K562 (cell line): ENCODE measurements around the gene GPSM3. TPM values are rescaled to one million over a fixed set of nuclear protein-coding genes. Genes with fewer than 3 reads are reported as not detected.

ENCODE experiments used
- BHLHE40 ChIP-seq: IDR thresholded peaks from 2 replicates; pipeline ENCODE4 v1.6.1; 2011; ENCODE audit warnings: low read length, improper control_type of control experiment
- POLR2AphosphoS2 ChIP-seq: IDR thresholded peaks from 2 replicates; pipeline ENCODE4 v1.6.1; 2012; ENCODE audit warnings: low read length, improper control_type of control experiment
- RBFOX2 ChIP-seq: fragments of 200-400 bp; formaldehyde crosslinking; IDR thresholded peaks from 2 replicates; pipeline ENCODE4 v1.6.1; 2017; ENCODE audit warnings: low read depth, mild to moderate bottlenecking, low read length, moderate library complexity
- SOX6 ChIP-seq: fragments of 450-650 bp; IDR thresholded peaks from 2 replicates; pipeline ENCODE4 v1.6.1; 2014; ENCODE audit warnings: mild to moderate bottlenecking
- VEZF1 ChIP-seq: fragments of 200-800 bp; sonication (Bioruptor generic); IDR thresholded peaks from 2 replicates; pipeline ENCODE4 v1.6.1; 2017; ENCODE audit warnings: missing genetic modification characterization, missing compliant biosample characterization
- XRCC5 ChIP-seq: fragments of 200-400 bp; formaldehyde crosslinking; IDR thresholded peaks from 2 replicates; pipeline ENCODE4 v1.6.1; 2017; ENCODE audit warnings: low read depth, mild to moderate bottlenecking, low read length
- ZBTB40 ChIP-seq, 2 experiments: fragments of 450-650 bp in 1 of 2; sonication (generic) in 1 of 2; formaldehyde crosslinking in 1 of 2; IDR thresholded peaks; 2 replicates each; pipeline versions ENCODE4 v1.7.1 to v1.9.0; 2016 to 2022; ENCODE audit warnings: inconsistent platforms in 1 of 2, mild to moderate bottlenecking in 1 of 2, missing genetic modification reagents in 1 of 2
- polyA plus RNA-seq, 8 experiments: library from polyadenylated mRNA; depleted of rRNA in 4 of 8; stranded (reverse) in 5 of 8; unstranded in 3 of 8; fragments of >200 nt; fragmentation: Nextera tagmentation in 2 of 8; fragmentation: Illumina TruSeq in 1 of 8; extraction: Ambion mirVana in 2 of 8; extraction: Trizol in 1 of 8; gene quantifications; 2 replicates each; pipeline versions ENCODE4 v1.2.1 to v1.2.3, GENCODE V29; 2011 to 2014; ENCODE audit warnings: inconsistent platforms in 1 of 8, missing spikeins in 1 of 8
- total RNA-seq, 7 experiments: library from RNA; depleted of rRNA in 6 of 7; stranded (reverse); fragments of >200 nt in 6 of 7; fragmentation: Illumina TruSeq in 2 of 7; extraction: Trizol in 2 of 7; gene quantifications; 2 replicates each; pipeline versions ENCODE4 v1.2.1 to v1.2.3, GENCODE V29; 2011 to 2021; ENCODE audit warnings: low replicate concordance in 1 of 7
- TF ChIP-seq, protein P1 (sequence below): fragments of 250-450 bp; sonication (Bioruptor Pico); IDR thresholded peaks from 2 replicates; pipeline ENCODE4 v1.4.0; 2020; ENCODE audit warnings: mild to moderate bottlenecking, moderate library complexity

Gene GPSM3
- total and polyA plus RNA-seq, 9 of the 15 experiments (the other 6 are each of a cell fraction or from before 2014, with no cell fraction given) = 5.3 to 42.6 (median 24.4) TPM

DNA sequence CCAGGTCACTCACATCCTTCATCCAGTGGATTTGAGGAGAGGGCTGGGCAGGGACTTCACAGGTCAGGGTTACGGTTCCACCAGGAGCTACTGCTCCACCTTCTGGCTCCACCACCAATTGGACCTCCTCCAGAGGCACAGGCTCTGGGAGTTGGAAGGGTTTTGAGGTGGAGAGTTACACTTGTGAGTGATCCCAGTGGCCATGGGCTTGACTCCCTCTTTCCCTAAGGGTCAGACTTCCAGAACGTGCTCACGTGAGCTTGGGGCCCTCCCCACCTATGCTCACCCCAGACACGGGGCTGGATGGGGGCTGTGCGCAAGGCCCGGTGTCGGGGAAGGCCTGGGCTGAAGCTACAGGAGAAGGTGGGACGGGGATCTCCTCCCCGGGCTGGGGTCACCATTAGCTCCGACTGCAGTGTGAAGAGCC is 9.9 kb downstream of the GPSM3 start (continued):
- 0 out of 2 replicates have a peak, but pooled peaks have one; percentile 8 for TF ChIP-seq VEZF1
- peak; percentile 48; the same call in 1 of the 2 replicates for TF ChIP-seq RBFOX2
- TF ChIP-seq, protein P1, sequence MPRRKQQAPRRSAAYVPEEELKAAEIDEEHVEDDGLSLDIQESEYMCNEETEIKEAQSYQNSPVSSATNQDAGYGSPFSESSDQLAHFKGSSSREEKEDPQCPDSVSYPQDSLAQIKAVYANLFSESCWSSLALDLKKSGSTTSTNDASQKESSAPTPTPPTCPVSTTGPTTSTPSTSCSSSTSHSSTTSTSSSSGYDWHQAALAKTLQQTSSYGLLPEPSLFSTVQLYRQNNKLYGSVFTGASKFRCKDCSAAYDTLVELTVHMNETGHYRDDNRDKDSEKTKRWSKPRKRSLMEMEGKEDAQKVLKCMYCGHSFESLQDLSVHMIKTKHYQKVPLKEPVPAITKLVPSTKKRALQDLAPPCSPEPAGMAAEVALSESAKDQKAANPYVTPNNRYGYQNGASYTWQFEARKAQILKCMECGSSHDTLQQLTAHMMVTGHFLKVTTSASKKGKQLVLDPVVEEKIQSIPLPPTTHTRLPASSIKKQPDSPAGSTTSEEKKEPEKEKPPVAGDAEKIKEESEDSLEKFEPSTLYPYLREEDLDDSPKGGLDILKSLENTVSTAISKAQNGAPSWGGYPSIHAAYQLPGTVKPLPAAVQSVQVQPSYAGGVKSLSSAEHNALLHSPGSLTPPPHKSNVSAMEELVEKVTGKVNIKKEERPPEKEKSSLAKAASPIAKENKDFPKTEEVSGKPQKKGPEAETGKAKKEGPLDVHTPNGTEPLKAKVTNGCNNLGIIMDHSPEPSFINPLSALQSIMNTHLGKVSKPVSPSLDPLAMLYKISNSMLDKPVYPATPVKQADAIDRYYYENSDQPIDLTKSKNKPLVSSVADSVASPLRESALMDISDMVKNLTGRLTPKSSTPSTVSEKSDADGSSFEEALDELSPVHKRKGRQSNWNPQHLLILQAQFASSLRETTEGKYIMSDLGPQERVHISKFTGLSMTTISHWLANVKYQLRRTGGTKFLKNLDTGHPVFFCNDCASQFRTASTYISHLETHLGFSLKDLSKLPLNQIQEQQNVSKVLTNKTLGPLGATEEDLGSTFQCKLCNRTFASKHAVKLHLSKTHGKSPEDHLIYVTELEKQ (CRISPR knock-in tag) = no peak
- TF ChIP-seq POLR2AphosphoS2 = peak; percentile 49; the same call in 1 of the 2 replicates
- TF ChIP-seq XRCC5 = no peak
- no peak for TF ChIP-seq SOX6
- TF ChIP-seq ZBTB40 (IDR thresholded peaks at IDR 0.05) = no peak
- TF ChIP-seq ZBTB40 (CRISPR knock-in tag; IDR thresholded peaks at IDR 0.05) = no peak
- peak; percentile 43; the same call in 1 of the 2 replicates for TF ChIP-seq BHLHE40
